MM.1S (cell line): ENCODE measurements around the gene MYLK.
"Not testable (repeated sequence)": the region's sequence is repeated elsewhere in the genome, so short reads cannot be mapped to it uniquely, and the experiment has no call there.

Source experiments
- CTCF ChIP-seq: fragments of 300-600 bp; sonication (generic); IDR thresholded peaks from 2 replicates; pipeline ENCODE4 v1.5.1; 2016; ENCODE audit warnings: antibody characterized with exemption, low read length, mixed read lengths
- EZH2 ChIP-seq: fragments of 300-600 bp; sonication (generic); optimal IDR thresholded peaks from 2 replicates; pipeline ENCODE3; 2017; ENCODE audit warnings: low read depth, mild to moderate bottlenecking, antibody characterized with exemption, low read length, mixed read lengths
- EZH2phosphoT487 ChIP-seq: fragments of 300-600 bp; sonication (generic); IDR thresholded peaks from 2 replicates; pipeline ENCODE4 v1.6.1; 2018; ENCODE audit warnings: antibody characterized with exemption, low read length

GRCh38 chr3:123703663-123704062 lies 180.5 kb downstream of the MYLK start:
- not testable (repeated sequence) for TF ChIP-seq CTCF, EZH2, EZH2phosphoT487
